ENCODE measurements around the gene DPEP2.
"Not testable (repeated sequence)": the region's sequence is repeated elsewhere in the genome, so short reads cannot be mapped to it uniquely, and the experiment has no call there.

The DPEP2 gene

DNA sequence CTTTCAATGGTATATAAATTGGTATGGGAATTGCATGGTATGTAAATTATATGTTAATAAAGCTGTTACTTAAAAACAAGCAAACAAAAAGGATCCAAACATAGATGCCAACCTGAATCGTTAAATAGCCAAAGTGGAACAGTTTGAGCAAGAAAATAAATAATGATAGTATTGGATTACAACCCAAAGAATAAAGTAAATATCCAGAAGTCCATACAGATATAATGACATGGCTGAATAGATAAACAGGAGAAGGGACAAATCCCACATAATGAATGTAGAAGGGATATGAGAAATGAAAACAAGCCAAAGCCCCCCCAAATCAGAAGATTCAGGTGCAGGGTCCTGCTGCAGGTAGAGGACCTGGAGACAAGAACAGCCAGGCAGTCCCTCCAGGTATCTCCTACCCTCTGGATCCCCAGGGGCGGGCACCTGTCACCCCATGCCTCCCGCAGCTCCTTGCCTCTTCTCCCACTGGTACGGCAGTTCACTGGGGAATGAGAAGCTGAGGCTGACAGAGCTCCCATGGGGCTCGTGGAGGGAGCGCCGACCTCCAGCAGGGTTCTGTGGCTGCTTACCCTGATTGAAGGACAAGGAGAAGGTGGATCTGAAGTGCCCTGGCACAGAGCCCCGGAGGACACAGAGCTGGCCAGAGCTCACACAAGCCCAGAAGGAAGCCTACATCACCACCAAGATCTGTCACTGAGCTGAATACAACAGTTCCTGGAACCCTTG, 45.5 kb downstream of the DPEP2 start:
- no peak for DNase-seq (ENCODE audit: low spot score)

GRCh38 chr16:67951485-67951884, 47.8 kb downstream of the DPEP2 start:
- no peak for DNase-seq (ENCODE audit: low spot score)

DNA sequence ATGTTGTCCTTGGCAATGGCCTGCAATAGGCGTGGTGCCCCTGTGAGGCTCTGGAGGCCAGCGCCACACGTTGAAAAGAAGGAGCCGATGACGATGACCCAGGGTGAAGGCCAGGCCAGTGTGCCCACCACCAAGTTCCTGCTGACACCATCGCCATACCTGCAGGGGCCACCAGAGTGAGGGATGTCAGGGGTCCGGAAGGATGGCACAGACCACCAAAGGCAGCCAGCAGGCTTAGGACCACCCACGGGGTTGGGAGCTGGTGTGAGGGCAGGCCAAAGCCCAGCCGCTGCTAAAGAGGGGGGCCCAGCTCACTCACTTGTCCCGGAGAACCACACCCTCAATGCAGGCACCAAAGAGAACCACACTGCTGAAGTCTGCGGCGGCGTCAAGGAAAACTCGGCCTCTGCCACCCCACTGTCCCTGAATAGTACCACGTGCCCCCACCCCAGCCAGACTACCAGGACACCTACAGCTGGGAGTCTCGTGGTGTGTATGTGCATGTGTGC, 48.9 kb downstream of the DPEP2 start:
- DNase-seq (ENCODE audit: low spot score), result no peak

DNA sequence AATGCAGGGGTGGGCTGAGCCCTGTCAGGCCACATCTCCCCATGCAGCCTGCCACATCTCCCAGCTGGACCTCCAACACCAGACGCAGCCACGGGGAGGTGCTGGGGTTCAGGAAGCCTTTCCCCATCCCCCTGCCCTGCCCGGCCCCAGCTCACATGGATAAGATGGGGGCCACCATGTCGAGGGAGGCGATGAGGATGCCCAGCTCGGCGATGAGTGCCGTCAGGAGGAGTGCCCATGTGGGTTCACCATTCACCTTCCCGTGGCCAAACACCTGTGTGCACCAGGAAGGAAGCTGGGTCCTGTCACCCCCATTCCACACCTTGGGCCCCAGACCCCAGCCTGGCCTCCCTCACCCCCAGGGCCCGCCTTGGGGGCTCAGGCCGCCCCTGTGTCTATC, 49.6 kb downstream of the DPEP2 start:
- DNase-seq (ENCODE audit: low spot score), result no peak

DNA sequence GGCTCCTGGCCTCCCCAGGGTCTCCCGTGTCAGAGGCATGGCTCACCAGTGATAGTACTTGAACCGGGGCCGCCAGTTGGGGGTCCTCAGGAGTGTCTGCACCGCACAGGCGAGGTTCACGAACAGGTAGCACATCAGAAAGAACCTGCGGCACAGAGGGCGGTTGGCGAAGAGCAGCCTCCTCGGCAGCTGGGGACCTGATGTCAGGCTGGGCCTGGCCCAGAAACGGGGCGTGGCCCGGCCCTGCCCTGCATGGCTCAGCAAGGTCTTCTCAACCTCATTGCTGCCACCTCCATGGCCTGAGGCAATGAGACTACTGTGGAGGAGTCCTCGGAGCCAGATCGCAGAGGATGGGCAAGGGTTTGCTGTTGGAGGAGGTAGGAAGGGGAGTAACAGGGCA, 51.3 kb downstream of the DPEP2 start:
- DNase-seq (ENCODE audit: low spot score), result no peak

DNA sequence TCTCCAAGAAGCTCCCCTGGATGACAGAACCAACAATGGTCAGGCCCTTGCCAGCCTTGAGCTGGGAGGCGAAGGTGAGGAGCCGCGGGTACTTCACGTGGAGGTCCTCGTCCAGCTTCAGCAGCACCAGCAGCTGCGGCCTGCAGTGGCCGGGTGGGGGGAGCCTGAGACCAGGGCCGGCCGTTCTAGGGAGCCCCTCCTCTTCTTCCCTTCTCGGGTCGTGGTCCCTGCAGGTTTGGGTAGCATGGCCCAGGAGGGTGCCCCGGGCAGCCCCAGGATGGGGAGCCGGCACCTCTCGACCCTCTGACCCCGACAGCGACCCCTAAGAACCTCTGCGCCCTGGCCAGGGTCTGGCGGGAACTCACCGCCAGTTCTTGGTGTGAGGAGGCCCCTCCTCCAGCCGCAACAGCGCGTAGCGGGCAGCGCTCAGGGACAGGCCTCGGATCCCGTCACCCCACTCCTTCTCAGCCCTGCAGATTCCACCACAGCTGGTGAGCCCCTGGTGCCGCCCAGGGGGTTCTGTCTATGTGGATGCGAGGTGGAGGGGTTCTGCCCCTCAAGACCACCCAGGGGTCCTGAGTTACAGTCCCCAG, 52.2 kb downstream of the DPEP2 start:
- no peak for DNase-seq (ENCODE audit: low spot score)

GRCh38 chr16:67946128-67946569, 53.1 kb downstream of the DPEP2 start:
- no peak for DNase-seq (ENCODE audit: low spot score)

DNA sequence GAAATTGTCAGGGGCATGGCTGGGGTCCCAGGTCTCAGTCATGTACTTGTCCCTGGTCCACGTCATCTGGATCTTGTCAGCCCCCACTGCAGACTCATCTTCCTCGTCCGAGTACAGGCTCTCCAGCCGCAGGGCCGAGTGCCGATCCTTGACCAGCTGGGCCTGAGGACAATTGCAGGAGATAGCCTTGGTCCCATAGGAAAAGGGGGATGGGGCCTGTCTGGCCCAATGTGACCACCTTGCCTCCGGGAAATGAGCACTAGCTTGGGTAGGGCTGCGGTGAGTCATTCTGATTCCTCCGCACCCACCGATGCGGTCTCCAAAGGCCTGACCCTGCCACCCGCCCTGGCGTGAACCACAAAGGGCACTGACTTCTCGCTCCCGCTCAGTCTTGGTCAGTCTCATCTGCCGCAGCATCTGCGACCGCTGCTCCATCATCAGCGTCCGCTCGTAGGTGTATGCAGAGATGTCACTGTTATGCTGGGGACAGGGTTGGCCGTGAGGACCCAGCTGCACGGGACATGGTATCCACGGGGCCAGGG, 53.8 kb downstream of the DPEP2 start:
- DNase-seq (ENCODE audit: low spot score), result no peak

DNA sequence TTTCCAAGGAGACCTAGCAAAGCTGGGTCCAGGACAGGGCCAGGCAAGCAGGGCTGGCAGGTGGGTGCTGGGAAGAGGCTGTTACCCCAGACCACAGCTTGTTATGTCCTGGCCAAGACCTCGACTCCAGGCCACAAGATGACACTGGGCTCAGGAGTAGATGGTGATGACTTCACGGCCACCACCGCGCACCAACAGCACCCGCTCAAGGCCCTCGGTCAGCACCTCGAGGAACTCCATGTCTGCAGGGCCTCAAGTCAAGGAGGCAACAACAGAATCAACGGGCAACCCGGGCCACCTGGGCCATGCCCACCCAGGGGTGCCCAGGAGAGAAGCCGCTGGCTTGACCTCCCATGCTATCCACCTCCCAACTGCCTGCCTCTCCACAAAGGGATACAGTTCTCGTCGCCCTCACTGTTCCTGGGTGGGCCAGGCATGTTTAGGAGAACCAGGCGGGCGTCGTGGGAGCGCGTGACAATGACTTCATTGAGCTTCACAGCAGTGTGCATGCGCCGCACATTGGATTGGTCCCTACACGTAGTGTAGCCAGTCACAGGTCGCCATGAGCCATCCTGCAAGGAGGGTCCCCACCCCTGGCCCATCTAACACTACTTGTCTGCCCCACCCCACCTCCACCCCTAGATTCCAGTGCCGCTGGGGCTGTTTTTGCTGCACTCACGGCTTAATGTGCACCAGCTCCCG, 54.4 kb downstream of the DPEP2 start:
- no peak for DNase-seq (ENCODE audit: low spot score)

DNA sequence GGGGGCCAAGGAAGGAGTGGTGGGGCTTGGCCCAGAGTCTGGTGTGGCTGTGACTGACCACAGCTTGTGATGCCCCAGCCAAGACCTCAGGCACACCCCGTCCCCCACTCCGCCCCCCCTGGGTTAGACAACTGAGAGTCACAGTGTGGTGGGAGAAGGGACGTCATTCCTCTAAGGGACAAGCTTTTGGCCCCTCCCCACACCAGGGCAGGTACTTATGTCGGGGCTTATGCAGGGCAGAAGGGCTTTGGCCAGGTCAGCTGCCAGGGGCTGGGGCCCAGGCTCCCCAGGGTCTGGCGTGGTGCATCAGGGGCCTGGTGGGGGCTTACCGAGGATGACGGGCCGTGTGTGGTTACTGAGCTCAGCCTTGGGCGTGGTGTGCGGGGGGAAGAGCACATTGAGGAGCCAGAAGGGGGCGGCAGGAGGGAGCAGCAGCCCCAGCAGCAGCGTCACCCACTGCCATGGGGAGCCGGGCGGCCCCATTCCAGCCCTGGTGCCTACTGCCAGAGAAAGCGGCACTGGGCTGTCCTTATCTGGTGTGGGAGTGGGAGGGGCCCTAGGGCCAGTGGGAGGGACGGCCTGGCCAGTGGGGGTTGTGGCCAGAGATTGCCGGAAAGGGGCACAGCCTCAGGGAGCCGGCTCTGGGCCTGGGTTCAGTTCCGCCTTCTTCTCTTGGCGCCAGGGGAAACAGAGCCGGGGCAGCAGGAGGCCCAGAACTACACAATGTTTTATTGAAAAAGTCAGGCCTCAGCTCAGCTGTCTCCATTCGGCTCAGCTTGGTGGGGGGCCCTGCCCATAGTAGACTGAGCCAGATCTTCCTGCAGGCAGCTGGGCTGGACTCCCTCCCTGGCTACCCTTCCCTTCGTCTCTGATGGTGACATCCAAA, 55.4 kb downstream of the DPEP2 start, which contains the start of gene LCAT:
LCAT (minus strand) TSS at position 502 of the 886 bp plus-strand sequence; CDS start at position 483, 19 bp downstream.
- DNase-seq (ENCODE audit: low spot score), result no peak

- no peak for DNase-seq (ENCODE audit: low spot score)
These were observed 56.0 kb downstream of the DPEP2 start for GRCh38 chr16:67943256-67943618.

DNA sequence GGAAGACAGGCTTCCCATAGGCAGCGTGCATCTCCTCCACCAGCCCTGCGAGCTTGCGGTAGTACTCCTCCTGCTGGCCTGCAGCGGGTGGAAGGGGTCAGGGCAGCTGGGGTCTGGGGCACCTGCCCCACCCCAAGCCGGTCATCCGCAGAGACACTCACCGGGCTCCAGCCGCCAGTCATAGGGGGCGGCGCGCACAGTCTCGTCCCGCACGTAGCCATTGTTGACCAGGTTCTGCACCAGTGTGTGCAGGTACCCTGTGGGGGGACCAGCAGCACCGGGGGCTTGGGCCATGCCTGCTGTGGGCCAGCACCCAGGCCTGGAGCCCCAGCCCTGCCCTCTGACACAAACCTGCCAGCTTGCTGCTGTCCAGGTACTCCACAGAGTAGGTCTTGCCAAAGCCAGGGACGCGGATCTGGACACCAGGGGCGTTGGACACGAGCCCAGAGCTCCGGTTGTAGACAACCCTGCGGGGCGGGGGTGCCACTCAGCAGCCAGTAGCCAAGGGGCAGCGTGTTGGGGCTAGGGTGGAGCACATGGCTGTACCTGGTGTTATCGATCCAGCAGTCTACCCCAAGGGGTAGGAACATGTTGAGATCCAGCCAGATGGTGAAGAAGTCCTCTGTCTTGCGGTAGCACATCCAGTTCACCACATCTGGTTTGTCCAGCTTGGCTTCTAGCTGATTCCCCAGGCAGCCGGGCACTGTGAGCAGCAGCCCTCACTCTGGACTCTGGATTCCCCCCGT, 56.6 kb downstream of the DPEP2 start:
- DNase-seq (ENCODE audit: low spot score), result no peak

GRCh38 chr16:67942200-67942509, 57.1 kb downstream of the DPEP2 start:
- no peak for DNase-seq (ENCODE audit: low spot score)

GRCh38 chr16:67941469-67942199, 57.6 kb downstream of the DPEP2 start:
- no peak for DNase-seq (ENCODE audit: low spot score)

- DNase-seq (ENCODE audit: low spot score), result no peak
These were observed 58.7 kb downstream of the DPEP2 start for GRCh38 chr16:67940446-67941089.

GRCh38 chr16:67939507-67940445, 59.5 kb downstream of the DPEP2 start:
- DNase-seq (ENCODE audit: low spot score), result no peak

DNA sequence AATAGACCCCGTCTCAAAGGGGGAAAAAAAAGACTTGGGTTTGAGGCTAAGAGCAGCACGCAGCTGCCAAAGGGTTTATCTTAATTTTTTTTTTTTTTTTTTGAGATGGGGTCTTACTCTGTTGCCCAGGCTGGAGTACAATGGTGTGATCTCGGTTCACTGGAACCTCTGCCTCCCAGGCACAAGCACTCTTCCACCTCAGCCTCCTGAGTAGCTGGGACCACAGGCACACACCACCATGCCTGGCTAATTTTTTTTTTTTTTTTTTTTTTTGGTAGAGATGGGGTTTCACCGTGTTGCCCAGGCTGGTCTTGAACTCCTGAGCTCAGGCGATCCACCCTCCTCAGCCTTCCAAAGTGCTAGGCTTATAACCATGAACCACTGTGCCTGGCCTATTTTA, 61.6 kb downstream of the DPEP2 start:
- not testable (repeated sequence) for DNase-seq (ENCODE audit: low spot score)
